ENCODE measurements around the gene NLE1.

Gene NLE1

DNA sequence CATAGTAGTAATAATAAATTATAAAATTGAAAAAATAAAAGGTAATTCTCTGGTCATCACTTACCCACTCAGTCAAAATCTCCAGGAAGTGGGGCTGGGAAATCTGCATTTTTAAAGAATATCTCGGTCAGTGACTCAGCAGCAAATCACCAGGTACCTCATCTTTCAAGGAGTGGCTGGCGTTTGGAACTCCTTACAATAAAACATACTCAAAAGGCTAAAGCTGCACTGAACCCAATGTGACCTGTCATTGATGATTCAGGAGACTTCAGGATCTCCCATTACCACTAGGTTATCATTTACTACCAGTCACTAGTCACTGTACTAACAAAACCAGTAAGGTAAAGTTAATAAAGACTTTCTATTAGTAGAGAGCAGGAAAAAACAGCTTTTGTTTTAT, 57.1 kb downstream of the NLE1 start:
- TF ChIP-seq, protein P1, sequence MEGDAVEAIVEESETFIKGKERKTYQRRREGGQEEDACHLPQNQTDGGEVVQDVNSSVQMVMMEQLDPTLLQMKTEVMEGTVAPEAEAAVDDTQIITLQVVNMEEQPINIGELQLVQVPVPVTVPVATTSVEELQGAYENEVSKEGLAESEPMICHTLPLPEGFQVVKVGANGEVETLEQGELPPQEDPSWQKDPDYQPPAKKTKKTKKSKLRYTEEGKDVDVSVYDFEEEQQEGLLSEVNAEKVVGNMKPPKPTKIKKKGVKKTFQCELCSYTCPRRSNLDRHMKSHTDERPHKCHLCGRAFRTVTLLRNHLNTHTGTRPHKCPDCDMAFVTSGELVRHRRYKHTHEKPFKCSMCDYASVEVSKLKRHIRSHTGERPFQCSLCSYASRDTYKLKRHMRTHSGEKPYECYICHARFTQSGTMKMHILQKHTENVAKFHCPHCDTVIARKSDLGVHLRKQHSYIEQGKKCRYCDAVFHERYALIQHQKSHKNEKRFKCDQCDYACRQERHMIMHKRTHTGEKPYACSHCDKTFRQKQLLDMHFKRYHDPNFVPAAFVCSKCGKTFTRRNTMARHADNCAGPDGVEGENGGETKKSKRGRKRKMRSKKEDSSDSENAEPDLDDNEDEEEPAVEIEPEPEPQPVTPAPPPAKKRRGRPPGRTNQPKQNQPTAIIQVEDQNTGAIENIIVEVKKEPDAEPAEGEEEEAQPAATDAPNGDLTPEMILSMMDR (IDR thresholded peaks at IDR 0.05; ENCODE audit: low read depth, low read length, missing control alignments), result no peak
- DNase-seq (ENCODE audit: low read depth), result no peak
- in situ Hi-C loops (cut with HindIII; ENCODE audit: low sequenced_read_pairs), result no loop called here
- no peak overlapping the region for H3K4me3 ChIP-seq (ENCODE audit: low read depth, low read length)

DNA sequence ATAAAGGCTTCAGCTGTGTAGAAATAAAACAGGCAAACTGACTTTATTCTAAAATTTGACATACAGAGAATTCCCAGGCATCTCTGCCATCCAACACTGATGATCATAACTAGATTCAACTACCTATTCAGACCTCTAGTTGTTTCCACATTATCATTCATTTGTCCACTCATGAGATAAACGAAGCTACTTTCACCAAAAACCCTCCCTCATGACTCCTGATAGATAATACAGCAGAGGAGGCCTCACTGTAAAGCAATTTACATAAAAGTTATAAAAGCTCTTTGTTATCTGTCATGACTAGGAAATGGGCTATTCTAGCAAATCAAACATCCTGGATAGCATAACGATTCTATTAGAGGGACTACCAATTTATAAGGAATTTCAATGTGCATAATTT, 59.0 kb downstream of the NLE1 start:
- TF ChIP-seq, protein P1 (IDR thresholded peaks at IDR 0.05; ENCODE audit: low read depth, low read length, missing control alignments), result no peak
- H3K4me3 ChIP-seq (ENCODE audit: low read depth, low read length), result no peak overlapping the region
- DNase-seq (ENCODE audit: low read depth), result no peak
- in situ Hi-C loops (cut with HindIII; ENCODE audit: low sequenced_read_pairs), result no loop called here

DNA sequence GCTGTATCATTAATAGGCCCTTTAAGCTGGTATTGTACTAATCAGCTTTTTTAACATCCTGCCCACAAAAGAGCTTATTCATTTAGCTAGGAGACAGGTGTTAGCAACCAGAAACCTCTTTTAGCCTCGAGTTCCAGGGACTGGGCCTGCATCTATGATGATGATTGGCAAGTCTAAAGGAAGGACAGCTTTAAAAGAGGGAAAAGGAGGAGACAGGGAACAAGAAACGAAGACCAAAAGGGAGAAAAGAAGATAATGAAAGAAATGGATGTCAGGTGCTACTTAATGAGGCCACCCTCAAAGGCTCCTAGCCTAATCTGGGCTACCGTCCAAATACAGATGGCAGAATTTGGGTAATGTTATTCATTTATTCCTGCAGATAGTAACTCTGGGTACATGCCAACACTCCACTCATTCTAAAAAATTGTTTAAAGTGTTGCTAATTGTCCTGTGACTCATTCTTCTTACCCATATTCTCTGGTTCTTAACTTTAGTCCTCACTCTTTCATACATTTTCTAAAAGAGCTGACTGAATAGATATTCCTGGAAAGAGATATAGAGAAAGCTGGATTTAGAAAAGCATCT, 59.9 kb downstream of the NLE1 start:
- peak; percentile 51 for DNase-seq (ENCODE audit: low read depth)
- no peak overlapping the region for H3K4me3 ChIP-seq (ENCODE audit: low read depth, low read length)
- in situ Hi-C loops (cut with HindIII; ENCODE audit: low sequenced_read_pairs), result no loop called here
- TF ChIP-seq, protein P1 (IDR thresholded peaks at IDR 0.05; ENCODE audit: low read depth, low read length, missing control alignments), result no peak

GRCh38 chr17:35081638-35082037, 60.5 kb downstream of the NLE1 start:
- in situ Hi-C loops (cut with HindIII; ENCODE audit: low sequenced_read_pairs), result no loop called here
- no peak for DNase-seq (ENCODE audit: low read depth)
- H3K4me3 ChIP-seq (ENCODE audit: low read depth, low read length), result no peak overlapping the region
- TF ChIP-seq, protein P1 (IDR thresholded peaks at IDR 0.05; ENCODE audit: low read depth, low read length, missing control alignments), result no peak

DNA sequence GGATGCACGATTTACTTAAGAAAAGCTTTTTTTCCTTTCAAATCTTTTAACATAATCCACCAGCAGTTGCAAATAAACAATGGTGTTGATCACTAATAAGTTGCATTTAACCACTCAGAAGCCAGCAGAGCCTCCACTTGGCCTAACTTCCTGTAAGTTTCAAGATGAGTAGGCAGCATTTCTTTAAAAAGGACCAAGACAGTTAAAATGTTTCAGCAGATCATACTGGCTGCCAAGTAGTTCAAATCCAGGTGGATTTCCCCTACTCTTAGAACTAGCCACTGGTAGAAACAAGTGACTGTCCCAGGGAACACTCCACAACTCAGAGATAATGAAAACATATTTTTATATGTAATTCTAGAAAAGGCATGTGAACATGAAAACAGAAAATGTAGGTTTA, 61.6 kb downstream of the NLE1 start:
- in situ Hi-C loops (cut with HindIII; ENCODE audit: low sequenced_read_pairs), result no loop called here
- TF ChIP-seq, protein P1 (IDR thresholded peaks at IDR 0.05; ENCODE audit: low read depth, low read length, missing control alignments), result no peak
- H3K4me3 ChIP-seq (ENCODE audit: low read depth, low read length), result no peak overlapping the region
- no peak for DNase-seq (ENCODE audit: low read depth)

- DNase-seq (ENCODE audit: low read depth), result no peak
- in situ Hi-C loops (cut with HindIII; ENCODE audit: low sequenced_read_pairs), result no loop called here
- TF ChIP-seq, protein P1 (IDR thresholded peaks at IDR 0.05; ENCODE audit: low read depth, low read length, missing control alignments), result no peak
- no peak overlapping the region for H3K4me3 ChIP-seq (ENCODE audit: low read depth, low read length)
Measured at GRCh38 chr17:35079547-35080423, 62.3 kb downstream of the NLE1 start.
